ENCODE data around the gene CCDC194. TPM values are rescaled to one million over a fixed set of nuclear protein-coding genes. Genes with fewer than 3 reads are reported as not detected.

CCDC194 gene, protein sequence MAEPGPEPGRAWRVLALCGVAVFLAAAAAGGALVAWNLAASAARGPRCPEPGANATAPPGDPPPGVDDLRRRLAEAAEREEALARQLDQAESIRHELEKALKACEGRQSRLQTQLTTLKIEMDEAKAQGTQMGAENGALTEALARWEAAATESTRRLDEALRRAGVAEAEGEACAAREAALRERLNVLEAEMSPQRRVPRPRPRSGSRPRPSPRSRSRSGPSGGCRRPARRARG
- total RNA-seq (1 to 10 TPM; 2.4 to 3.4 TPM), polyA plus RNA-seq (not detected), total RNA-seq (0 to 0.93 (median 0.47) reads per million in 6 experiments)

DNA sequence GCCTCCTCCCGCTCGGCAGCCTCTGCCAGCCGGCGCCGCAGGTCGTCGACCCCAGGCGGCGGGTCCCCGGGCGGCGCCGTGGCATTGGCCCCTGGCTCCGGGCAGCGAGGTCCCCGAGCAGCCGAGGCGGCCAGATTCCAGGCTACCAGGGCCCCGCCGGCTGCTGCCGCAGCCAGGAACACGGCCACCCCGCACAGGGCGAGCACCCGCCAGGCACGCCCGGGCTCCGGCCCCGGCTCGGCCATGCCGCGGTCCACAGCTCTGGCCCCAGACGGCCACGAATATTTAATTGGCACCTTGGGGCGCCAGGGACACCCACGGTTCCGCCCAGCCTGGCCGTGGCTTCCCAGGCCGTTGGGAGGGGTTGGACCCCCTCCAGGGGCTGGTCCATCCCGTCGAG is at the start of gene CCDC194:
TSS of gene CCDC194 (minus strand) at position 283 of the 400 bp plus-strand sequence. CDS start at position 245, 38 bp downstream.
- POLR2A ChIA-PET, result interaction anchor here (0.6 to 3.0 kb wide), 3 partner anchors 9 to 696 kb away, joined by 3 to 11 read pairs (median 3); partner anchors contain the start of gene BST2
- Mint-ChIP-seq H3K4me3 (peak within 1 kb of the TSS in 5 of 10 donors; percentile 7 to 45 (median 34)), H3K36me3 (no peaks in the 10 kb centered on the region), H3K4me1 (peaks cover 11 to 29% (median 25%) of the 10 kb centered on the region in 4 donors), H3K27ac (peak within 1 kb of the TSS in 9 of 10 donors; percentile 44 to 84 (median 71)), H3K27me3 (no peaks in the 10 kb centered on the region), H3K9me3 (peaks cover 0 to 3% (median 0%) of the 10 kb centered on the region in 9 donors)
- ATAC-seq (no peak), DNase-seq (no peak)

DNA sequence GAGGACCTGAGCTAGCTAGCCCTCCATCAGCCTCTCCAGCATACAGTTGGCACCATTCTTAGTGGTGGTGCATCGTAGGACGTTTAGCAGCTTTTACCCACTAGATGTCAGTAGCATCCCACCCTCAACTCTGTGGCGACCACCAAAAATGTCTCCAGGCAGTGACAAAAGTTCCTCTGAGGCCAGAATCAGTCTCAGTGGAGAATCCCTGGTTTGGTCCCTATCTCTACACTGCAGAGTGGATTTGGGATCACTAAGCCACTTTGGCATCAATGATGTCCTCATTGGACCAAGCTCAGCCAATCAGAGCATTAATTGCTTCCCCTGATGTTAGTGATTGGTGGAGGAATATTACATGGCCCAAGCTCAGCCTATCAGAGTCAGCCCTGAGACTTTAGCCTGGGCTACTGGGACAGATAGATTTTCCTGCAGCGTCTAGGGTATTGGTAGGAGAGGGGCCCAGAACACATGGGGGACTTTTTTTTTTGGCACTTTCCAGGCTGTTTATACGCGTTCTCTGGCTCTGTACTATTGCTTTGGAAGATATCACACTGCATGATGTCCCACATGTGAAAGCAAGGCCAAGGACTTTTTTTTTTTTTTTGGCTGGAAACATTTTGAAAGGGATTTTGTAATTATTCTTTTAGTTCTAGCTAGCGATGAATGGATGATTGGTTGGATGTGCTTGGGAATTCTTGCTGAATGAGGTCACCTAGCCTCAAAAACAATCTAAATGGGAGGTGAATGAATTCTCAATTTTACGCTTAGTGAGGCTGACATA is 47.4 kb upstream of the CCDC194 start:
- no peak overlapping the region for H3K4me3 Mint-ChIP-seq
- H3K27me3 Mint-ChIP-seq, result no peaks in the 10 kb centered on the region
- POLR2A ChIA-PET, result interaction anchor here (0.6 kb wide), 1 partner anchor 13 kb away, joined by 3 read pairs; no protein-coding TSS in a partner anchor
- ATAC-seq (peak; percentile 72 to 75), DNase-seq (peak in 7 of 10 donors; percentile 17 to 58 (median 41))
- H3K4me1 Mint-ChIP-seq, result peaks cover 0 to 4% (median 0%) of the 10 kb centered on the region in 4 donors
- H3K27ac Mint-ChIP-seq, result peak overlapping the region in 1 of 10 donors; percentile 55
- no peaks in the 10 kb centered on the region for H3K9me3 Mint-ChIP-seq
- H3K36me3 Mint-ChIP-seq, result no peaks in the 10 kb centered on the region

DNA sequence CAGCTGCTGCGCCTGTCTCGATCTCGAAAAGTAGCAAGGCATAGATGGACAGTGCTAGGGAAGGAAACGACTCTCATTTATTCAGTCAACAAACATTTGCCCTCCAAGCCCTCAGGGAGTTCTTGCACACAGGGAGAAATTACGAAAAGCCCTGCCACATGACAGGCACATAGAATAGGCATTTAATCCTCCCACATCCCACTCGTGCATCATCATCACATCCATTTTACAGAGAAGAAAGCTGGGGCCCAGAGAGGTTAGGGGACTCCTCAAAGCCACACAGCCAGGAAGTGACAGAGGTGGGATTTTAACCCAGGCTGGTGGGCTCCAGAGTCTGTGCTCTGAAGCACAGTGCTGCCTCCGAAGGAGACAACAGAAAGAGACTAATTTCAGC is 42.9 kb upstream of the CCDC194 start:
- H3K27ac Mint-ChIP-seq, result no peak overlapping the region
- H3K36me3 Mint-ChIP-seq, result peaks cover 0 to 2% (median 2%) of the 10 kb centered on the region in 3 donors
- no peak overlapping the region for H3K4me3 Mint-ChIP-seq
- no peaks in the 10 kb centered on the region for H3K27me3 Mint-ChIP-seq
- POLR2A ChIA-PET, result interaction anchor here (0.6 kb wide), 1 partner anchor 308 kb away, joined by 5 read pairs; no protein-coding TSS in a partner anchor
- H3K4me1 Mint-ChIP-seq, result peaks cover 0 to 4% (median 0%) of the 10 kb centered on the region in 4 donors
- ATAC-seq (no peak), DNase-seq (no peak)
- H3K9me3 Mint-ChIP-seq, result no peaks in the 10 kb centered on the region

DNA sequence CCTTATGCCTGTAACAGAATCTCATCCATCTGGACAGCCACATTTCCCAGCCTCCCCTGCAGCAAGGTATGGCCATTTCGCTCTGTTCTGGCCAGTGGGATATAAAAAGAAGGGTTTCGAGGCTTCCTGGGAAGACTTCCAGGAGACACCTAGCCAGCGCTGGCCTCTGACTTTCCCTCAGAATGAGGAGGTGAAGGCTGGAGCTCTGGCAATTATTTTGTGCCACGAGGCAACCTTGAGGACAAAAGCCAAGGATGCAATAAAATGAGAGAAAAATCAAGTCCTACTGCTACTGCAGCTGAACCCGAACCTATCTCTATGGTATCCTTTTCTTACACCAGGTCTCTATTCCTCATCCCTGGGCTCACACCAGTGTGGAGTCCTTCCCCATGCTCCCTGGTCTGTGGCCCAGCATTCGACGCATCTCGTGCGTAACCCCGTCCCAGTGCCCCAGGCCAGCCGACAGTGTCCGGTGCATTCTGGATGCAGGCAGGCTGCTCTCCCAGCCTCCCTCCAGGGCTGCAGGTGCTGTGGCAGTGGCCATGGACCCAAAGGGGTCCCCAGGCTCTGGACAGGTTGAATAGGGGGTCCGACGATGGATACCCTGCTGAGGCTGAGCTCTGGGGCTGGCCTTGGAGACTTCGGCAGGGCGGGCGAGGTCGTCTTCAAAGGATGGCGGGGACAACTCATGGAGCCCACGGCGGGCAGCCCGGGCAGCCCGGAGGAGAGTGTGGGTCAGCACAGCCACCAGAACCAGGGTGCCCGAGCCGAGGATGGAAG is 42.3 kb upstream of the CCDC194 start:
- H3K9me3 Mint-ChIP-seq, result no peaks in the 10 kb centered on the region
- H3K36me3 Mint-ChIP-seq, result peaks cover 0 to 2% (median 2%) of the 10 kb centered on the region in 3 donors
- H3K4me1 Mint-ChIP-seq, result no peaks in the 10 kb centered on the region
- H3K27ac Mint-ChIP-seq, result no peak overlapping the region
- no peaks in the 10 kb centered on the region for H3K27me3 Mint-ChIP-seq
- POLR2A ChIA-PET, result interaction anchor here (0.6 kb wide), 1 partner anchor 13 kb away, joined by 3 read pairs; no protein-coding TSS in a partner anchor
- no peak for ATAC-seq
- DNase-seq, result no peak
- no peak overlapping the region for H3K4me3 Mint-ChIP-seq

DNA sequence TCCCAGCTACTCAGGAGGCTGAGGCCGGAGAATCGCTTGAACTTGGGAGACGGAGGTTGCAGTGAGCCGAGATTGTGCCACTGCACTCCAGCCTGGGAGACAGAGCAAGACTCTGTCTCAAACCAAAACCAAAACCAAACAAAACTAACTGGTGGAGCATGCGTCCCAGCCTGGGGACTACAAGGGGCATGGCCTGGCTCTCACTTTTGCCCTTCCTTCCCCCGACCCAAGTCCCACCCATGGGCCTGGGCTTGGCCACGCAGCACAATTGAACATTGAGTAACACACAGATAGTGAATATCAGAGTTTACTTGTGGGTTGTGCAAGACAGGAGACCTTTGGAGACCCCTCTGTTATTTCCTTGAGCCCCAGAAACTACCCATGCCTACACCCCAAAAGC is 41.2 kb upstream of the CCDC194 start:
- Mint-ChIP-seq H3K4me3 (no peak overlapping the region), H3K36me3 (peaks cover 0 to 2% (median 2%) of the 10 kb centered on the region in 3 donors), H3K27me3 (no peaks in the 10 kb centered on the region), H3K27ac (no peak overlapping the region), H3K4me1 (no peaks in the 10 kb centered on the region), H3K9me3 (no peaks in the 10 kb centered on the region)
- no peak for ATAC-seq
- POLR2A ChIA-PET, result no interaction called here
- no peak for DNase-seq

DNA sequence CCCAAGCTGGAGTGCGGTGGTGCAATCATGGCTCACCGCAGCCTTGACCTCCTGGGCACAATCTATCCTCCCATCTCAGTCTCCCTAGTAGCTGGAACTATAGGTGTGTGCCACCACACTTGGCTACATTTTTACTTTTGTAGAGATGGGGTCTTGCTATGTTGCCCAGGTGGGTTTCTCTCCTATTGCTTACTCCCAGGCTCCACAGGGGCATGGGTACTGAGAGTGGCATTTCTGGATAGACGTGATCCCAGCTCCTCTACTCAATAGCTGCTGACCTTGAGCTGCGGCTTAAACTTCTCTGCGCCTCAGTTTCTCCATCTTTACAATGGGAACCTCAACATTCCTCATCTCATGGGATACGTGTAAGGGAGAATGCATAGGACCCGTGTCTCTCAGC is 37.4 kb upstream of the CCDC194 start:
- Mint-ChIP-seq H3K4me1 (no peaks in the 10 kb centered on the region), H3K27ac (no peak overlapping the region), H3K36me3 (peaks cover 0 to 2% (median 2%) of the 10 kb centered on the region in 3 donors), H3K9me3 (no peaks in the 10 kb centered on the region), H3K4me3 (no peak overlapping the region), H3K27me3 (no peaks in the 10 kb centered on the region)
- ATAC-seq (no peak), DNase-seq (no peak)
- POLR2A ChIA-PET, result no interaction called here

DNA sequence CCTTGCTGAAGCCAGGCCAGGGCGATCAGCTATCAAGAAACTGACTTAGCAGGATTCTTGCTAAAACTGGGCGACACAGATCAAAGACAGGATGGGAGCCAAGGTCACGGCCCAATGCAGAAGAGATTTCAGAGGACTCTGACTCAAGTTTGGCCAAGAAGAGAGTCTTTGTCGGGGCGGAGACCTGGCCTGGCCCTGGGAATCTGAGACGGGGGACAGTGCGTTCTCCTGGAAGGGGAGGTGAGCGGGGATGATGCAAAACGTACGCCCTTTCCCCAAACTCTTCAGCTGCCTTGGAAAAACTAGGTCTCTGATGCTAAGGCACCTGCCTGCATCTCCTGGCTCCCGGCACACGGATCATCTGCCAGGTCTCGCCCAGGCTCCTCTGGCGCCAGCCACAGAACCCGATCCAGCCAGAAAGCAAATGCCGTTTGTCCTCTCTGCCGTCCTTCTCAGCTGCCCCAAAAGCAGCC is 35.7 kb upstream of the CCDC194 start:
- H3K9me3 Mint-ChIP-seq, result no peaks in the 10 kb centered on the region
- ATAC-seq (no peak), DNase-seq (no peak)
- peak overlapping the region in 1 of 10 donors; percentile 63 for H3K27ac Mint-ChIP-seq
- H3K4me1 Mint-ChIP-seq, result peaks cover 0 to 5% (median 2%) of the 10 kb centered on the region in 4 donors
- no peak overlapping the region for H3K4me3 Mint-ChIP-seq
- peaks cover 0 to 2% (median 0%) of the 10 kb centered on the region in 3 donors for H3K36me3 Mint-ChIP-seq
- no peaks in the 10 kb centered on the region for H3K27me3 Mint-ChIP-seq
- POLR2A ChIA-PET, result interaction anchor here (1.8 kb wide), 1 partner anchor 10 kb away, joined by 5 read pairs; the partner anchor contains the start of gene MVB12A

DNA sequence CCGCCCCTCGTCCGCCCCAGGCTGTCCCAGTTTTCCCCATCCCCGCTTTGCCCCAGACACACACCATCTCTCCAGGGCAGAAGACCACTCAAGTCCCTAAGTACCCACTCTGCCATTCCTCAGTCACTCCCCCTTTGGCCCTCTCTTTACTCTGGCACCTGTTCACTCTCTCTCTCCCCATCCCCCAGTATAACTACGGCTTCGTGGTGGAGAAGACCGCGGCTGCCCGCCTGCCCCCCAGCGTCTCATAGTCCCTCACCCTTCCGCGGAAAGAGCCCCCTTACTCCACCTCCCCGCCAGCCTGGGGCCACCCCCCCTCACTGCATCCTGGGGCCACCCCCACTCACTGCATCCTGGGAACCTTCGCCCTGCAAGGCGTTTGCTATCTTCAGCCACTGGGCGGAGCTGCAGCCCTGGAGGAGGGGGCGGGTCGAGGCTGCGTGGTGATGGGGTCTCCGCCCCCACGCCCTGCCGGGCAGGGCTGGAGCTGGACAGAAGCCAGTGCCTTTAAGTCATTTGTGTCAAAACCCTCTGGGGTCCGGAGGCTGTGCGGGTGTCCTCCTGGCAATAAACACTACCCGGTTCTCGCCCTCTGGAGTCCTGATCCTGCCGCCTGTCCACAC is 30.9 kb upstream of the CCDC194 start:
- no peaks in the 10 kb centered on the region for H3K9me3 Mint-ChIP-seq
- H3K27ac Mint-ChIP-seq, result peak overlapping the region in 4 of 10 donors; percentile 7 to 59 (median 42)
- H3K27me3 Mint-ChIP-seq, result no peaks in the 10 kb centered on the region
- ATAC-seq, result no peak
- peaks cover 0 to 6% (median 2%) of the 10 kb centered on the region in 3 donors for H3K36me3 Mint-ChIP-seq
- no peak overlapping the region for H3K4me3 Mint-ChIP-seq
- POLR2A ChIA-PET, result no interaction called here
- H3K4me1 Mint-ChIP-seq, result peaks cover 7 to 27% (median 16%) of the 10 kb centered on the region in 4 donors
- peak in 3 of 10 donors; percentile 11 to 38 (median 14) for DNase-seq

DNA sequence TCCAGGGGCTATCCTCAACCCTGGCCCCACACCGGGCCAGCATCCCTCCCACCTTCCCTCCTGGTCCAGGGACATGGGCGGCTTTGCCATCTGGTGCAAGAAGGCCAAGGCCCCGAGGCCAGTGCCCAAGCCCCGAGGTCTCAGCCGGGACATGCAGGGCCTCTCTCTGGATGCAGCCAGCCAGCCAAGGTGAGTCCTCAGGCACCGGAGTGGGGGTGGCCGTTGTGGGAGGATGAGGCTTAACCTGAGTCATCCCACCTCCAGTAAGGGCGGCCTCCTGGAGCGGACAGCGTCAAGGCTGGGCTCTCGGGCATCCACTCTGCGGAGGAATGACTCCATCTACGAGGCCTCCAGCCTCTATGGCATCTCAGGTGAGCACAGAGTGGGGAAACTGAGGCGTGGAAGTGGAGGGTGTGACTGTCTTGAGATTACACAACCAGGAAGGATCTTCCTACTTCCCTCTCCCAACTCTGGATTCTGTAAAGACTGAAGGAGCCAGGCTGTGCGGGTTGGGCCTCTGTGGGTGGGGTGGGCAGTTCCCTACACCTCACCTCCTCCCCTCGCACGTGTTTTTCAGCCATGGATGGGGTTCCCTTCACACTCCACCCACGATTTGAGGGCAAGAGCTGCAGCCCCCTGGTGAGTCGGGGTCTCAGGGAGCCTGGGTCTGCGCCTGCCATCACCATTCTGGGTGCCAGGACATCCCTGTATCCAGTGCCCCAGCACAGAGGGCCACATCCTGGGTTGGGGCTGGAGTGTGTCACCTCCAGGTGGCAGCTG is 29.6 kb upstream of the CCDC194 start:
- peaks cover 12 to 37% (median 24%) of the 10 kb centered on the region in 4 donors for H3K4me1 Mint-ChIP-seq
- peak overlapping the region in 1 of 10 donors; percentile 44 for H3K27ac Mint-ChIP-seq
- no peak for DNase-seq
- H3K9me3 Mint-ChIP-seq, result no peaks in the 10 kb centered on the region
- POLR2A ChIA-PET, result interaction anchor here (0.6 to 0.7 kb wide), 3 partner anchors 19 to 775 kb away, joined by 3 to 7 read pairs (median 4); no protein-coding TSS in a partner anchor
- no peak overlapping the region for H3K4me3 Mint-ChIP-seq
- ATAC-seq, result no peak
- H3K36me3 Mint-ChIP-seq, result peaks cover 0 to 6% (median 2%) of the 10 kb centered on the region in 3 donors
- H3K27me3 Mint-ChIP-seq, result no peaks in the 10 kb centered on the region

DNA sequence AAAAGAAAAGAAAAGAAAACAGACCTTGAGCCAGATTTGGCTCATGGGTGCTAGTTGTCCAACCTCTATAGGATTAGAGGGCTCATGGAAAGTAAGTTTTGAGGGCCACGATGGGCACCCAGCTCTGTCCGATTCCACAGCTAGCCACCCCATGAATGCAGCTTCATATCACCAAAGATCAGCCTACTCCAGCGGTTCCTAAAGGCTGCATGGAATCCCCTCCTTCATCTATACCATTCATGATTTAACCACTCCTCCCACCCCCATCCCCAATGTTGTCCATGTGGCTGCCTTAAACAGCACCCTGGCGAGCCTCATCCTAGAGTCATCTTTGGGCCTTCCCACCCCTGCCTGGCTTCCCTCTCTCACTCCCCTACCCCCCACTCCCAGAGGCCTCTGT is 27.9 kb upstream of the CCDC194 start:
- Mint-ChIP-seq H3K4me1 (peaks cover 12 to 37% (median 25%) of the 10 kb centered on the region in 4 donors), H3K36me3 (peaks cover 0 to 6% (median 2%) of the 10 kb centered on the region in 3 donors), H3K27ac (peak overlapping the region in 2 of 10 donors; percentile 20 to 46), H3K4me3 (peak overlapping the region in 4 of 10 donors; percentile 8 to 52 (median 29)), H3K9me3 (no peaks in the 10 kb centered on the region), H3K27me3 (no peaks in the 10 kb centered on the region)
- no peak for DNase-seq
- ATAC-seq, result no peak
- POLR2A ChIA-PET, result interaction anchor here (0.6 kb wide), 2 partner anchors 238 to 416 kb away, joined by 3 read pairs; no protein-coding TSS in a partner anchor

DNA sequence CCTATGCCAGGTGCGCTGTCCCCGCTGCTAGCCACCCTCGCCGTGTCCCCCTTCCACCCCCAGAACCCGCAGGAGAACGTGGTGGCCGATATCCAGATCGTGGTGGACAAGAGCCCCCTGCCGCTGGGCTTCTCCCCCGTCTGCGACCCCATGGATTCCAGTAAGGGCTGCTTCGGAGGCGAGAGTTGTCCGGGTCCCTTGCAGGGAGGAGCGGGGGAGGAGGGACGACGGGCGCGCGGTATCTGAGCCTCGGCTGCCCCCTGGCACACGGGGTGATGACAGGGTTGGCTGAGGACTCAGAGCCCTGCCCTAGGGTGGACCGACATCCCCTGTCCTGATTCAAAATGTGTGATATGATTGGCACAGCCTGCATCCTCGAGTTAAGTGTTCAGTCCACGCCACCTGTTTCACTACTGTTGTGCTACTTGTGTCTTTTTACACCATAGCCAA is 26.5 kb upstream of the CCDC194 start:
- DNase-seq (peak in 4 of 10 donors; percentile 17 to 25 (median 21)), ATAC-seq (peak in 1 of 2 donors; percentile 23)
- Mint-ChIP-seq H3K27ac (peak overlapping the region in 8 of 10 donors; percentile 43 to 95 (median 85)), H3K27me3 (no peaks in the 10 kb centered on the region), H3K36me3 (peaks cover 0 to 9% (median 2%) of the 10 kb centered on the region in 3 donors), H3K4me3 (peak overlapping the region; percentile 78 to 96 (median 93)), H3K4me1 (peaks cover 13 to 37% (median 25%) of the 10 kb centered on the region in 4 donors), H3K9me3 (no peaks in the 10 kb centered on the region)
- POLR2A ChIA-PET, result interaction anchor here (0.7 to 3.3 kb wide), 6 partner anchors 9 to 115 kb away, joined by 3 to 29 read pairs (median 4); partner anchors contain the start of genes BST2 and MRPL34
